K562 (cell line): ENCODE data around the gene ICAM2. TPM values are rescaled to one million over a fixed set of nuclear protein-coding genes. Genes with fewer than 3 reads are reported as not detected.
A peak's percentile ranks its signal among the peaks of the same experiment; 100 is the strongest.

Experiments
- ATAC-seq: fragments of 200-7000 bp; cut with Tn5 transposase; 3 replicates; pipeline ENCODE4 v1.9.1; 2020; ENCODE audit warnings: moderate library complexity
- BruUV-seq: library from RNA; stranded (reverse); fragments of 400-500 nt; replicated peaks from 2 replicates; lab custom pipeline; 2021; lab: Mats Ljungman, UMichigan
- CTCF ChIA-PET: fragments of 300-600 bp; formaldehyde crosslinking; extraction: SDS; loops from one replicate; lab custom pipeline; 2021; ENCODE audit warnings: low intra/inter-chr PET ratio; lab: Yijun Ruan, JAX
- POLR2A ChIA-PET: fragments of 300-600, 350-650 bp; sonication (Branson Sonifier 250); formaldehyde crosslinking; extraction: SDS; loops from one replicate; lab custom pipeline; 2021; ENCODE audit warnings: antibody characterized with exemption, inconsistent platforms; lab: Yijun Ruan, JAX
- DNase-seq, 4 experiments: peaks; one replicate each; pipeline versions ENCODE4 v3.0.0 to v3.0.0-alpha.2; 2011 to 2018; ENCODE audit warnings: low spot score in 3 of 4, mixed read lengths in 3 of 4; ENCODE audit errors: extremely low read depth in 1 of 4
- FAIRE-seq: peaks from 2 replicates; lab custom pipeline; 2011; peaks lifted over from hg19 to GRCh38; lab: Jason Lieb, UNC
- H2AFZ ChIP-seq: 2 replicates; pipeline ENCODE4 v1.6.0; 2011; ENCODE audit warnings: low read depth, low read length, control low read depth, inconsistent platforms
- H3K27ac ChIP-seq: fragments of 200-600 bp; 3 replicates; pipeline ENCODE4 v1.8.0; 2011; ENCODE audit warnings: low read depth, mild to moderate bottlenecking, control low read depth, inconsistent platforms, low read length, moderate library complexity, mixed read lengths; ENCODE audit errors: extremely low read depth
- H3K27me3 ChIP-seq, 2 experiments: fragments of 300-600 bp in 1 of 2; 2 replicates in 1 of 2; 3 replicates in 1 of 2; pipeline versions ENCODE4 v1.6.0 to v1.8.0; 2011; ENCODE audit warnings: inconsistent platforms in 2 of 2, low read length in 2 of 2, mild to moderate bottlenecking in 1 of 2, mixed read lengths in 1 of 2, moderate library complexity in 1 of 2; ENCODE audit not compliant: control insufficient read depth in 2 of 2, insufficient read depth in 2 of 2
- H3K36me3 ChIP-seq: fragments of 300-600 bp; 3 replicates; pipeline ENCODE4 v1.8.0; 2011; ENCODE audit warnings: mild to moderate bottlenecking, low read length, inconsistent platforms; ENCODE audit not compliant: control insufficient read depth, insufficient read depth
- H3K4me1 ChIP-seq, 2 experiments: fragments of 200-600 bp in 1 of 2; replicated peaks in 1 of 2; 2 replicates in 1 of 2; 3 replicates in 1 of 2; pipeline versions ENCODE4 v1.5.1 to v1.8.0; 2011; ENCODE audit warnings: inconsistent platforms in 2 of 2, low read length in 2 of 2, mild to moderate bottlenecking in 1 of 2, mixed read lengths in 1 of 2, moderate library complexity in 1 of 2; ENCODE audit not compliant: control insufficient read depth in 2 of 2, insufficient read depth in 2 of 2
- H3K4me2 ChIP-seq: 2 replicates; pipeline ENCODE4 v1.6.1; 2011; ENCODE audit warnings: low read length, control low read depth, inconsistent platforms, mixed read lengths; ENCODE audit not compliant: insufficient read depth
- H3K4me3 ChIP-seq: fragments of 200-600 bp; sonication (generic), shearing (Covaris generic); 2 replicates; pipeline ENCODE4 v1.5.1; 2016; ENCODE audit warnings: control low read depth, inconsistent platforms
- H3K79me2 ChIP-seq: fragments of 200-600 bp; 3 replicates; pipeline ENCODE4 v1.8.0; 2011; ENCODE audit warnings: low read length, inconsistent platforms; ENCODE audit not compliant: control insufficient read depth, insufficient read depth
- H3K9ac ChIP-seq, 2 experiments: 2 replicates each; pipeline versions ENCODE4 v1.6.0 to v1.6.1; 2011; ENCODE audit warnings: low read depth in 2 of 2, low read length in 2 of 2, control low read depth in 1 of 2, inconsistent platforms in 1 of 2, mild to moderate bottlenecking in 1 of 2, mixed read lengths in 1 of 2; ENCODE audit not compliant: insufficient read depth in 1 of 2
- H3K9me1 ChIP-seq: one replicate; pipeline ENCODE4 v1.6.0; 2011; ENCODE audit warnings: inconsistent platforms, mild to moderate bottlenecking, low read length, moderate library complexity; ENCODE audit not compliant: control insufficient read depth, insufficient read depth
- H3K9me3 ChIP-seq: replicated peaks from 2 replicates; pipeline ENCODE4 v1.5.1; 2011; ENCODE audit warnings: low read depth, low read length, inconsistent platforms; ENCODE audit not compliant: control insufficient read depth, insufficient read depth
- H4K20me1 ChIP-seq: replicated peaks from 2 replicates; pipeline ENCODE4 v1.6.1; 2011; ENCODE audit warnings: low read length, inconsistent platforms, mixed read lengths; ENCODE audit not compliant: control insufficient read depth, insufficient read depth
- ATF7 ChIP-seq: fragments of 450-650 bp; IDR thresholded peaks from 2 replicates; pipeline ENCODE4 v1.7.1; 2014; ENCODE audit warnings: mild to moderate bottlenecking, moderate library complexity
- BHLHE40 ChIP-seq: IDR thresholded peaks from 2 replicates; pipeline ENCODE4 v1.6.1; 2011; ENCODE audit warnings: low read length, improper control_type of control experiment
- CBX5 ChIP-seq: IDR thresholded peaks from 2 replicates; pipeline ENCODE4 v1.6.1; 2014; ENCODE audit warnings: low read depth, borderline replicate concordance
- CEBPB ChIP-seq: fragments of 450-650 bp; IDR thresholded peaks from 2 replicates; pipeline ENCODE4 v1.6.1; 2016; ENCODE audit warnings: missing genetic modification characterization, missing compliant biosample characterization
- CTBP1 ChIP-seq: fragments of 450-650 bp; IDR thresholded peaks from 2 replicates; pipeline ENCODE4 v1.6.1; 2016; ENCODE audit warnings: borderline replicate concordance
- FIP1L1 ChIP-seq: fragments of 200-400 bp; formaldehyde crosslinking; IDR thresholded peaks from 2 replicates; pipeline ENCODE4 v1.6.1; 2018; ENCODE audit warnings: mild to moderate bottlenecking, low read depth, low read length; ENCODE audit not compliant: poor library complexity, severe bottlenecking
- FOSL1 ChIP-seq: fragments of 200-800 bp; sonication (Bioruptor generic); conservative IDR thresholded peaks from 2 replicates; pipeline ENCODE4 v1.6.1; 2016; ENCODE audit warnings: missing genetic modification characterization, missing compliant biosample characterization
- FOXK2 ChIP-seq, 2 experiments: fragments of 450-650 bp; IDR thresholded peaks in 1 of 2; conservative IDR thresholded peaks in 1 of 2; 2 replicates each; pipeline ENCODE4 v1.6.1; 2016; ENCODE audit warnings: low read depth in 2 of 2, mild to moderate bottlenecking in 1 of 2
- HMGN3 ChIP-seq: IDR thresholded peaks from 2 replicates; pipeline ENCODE4 v1.6.1; 2011; ENCODE audit warnings: borderline replicate concordance, low read depth, mild to moderate bottlenecking, mixed read lengths, low read length; ENCODE audit not compliant: insufficient read length; ENCODE audit errors: extremely low read depth
- HNRNPUL1 ChIP-seq: fragments of 200-400 bp; formaldehyde crosslinking; IDR thresholded peaks from 2 replicates; pipeline ENCODE4 v1.6.1; 2017; ENCODE audit warnings: low read length
- IFI16 ChIP-seq: fragments of 250-450 bp; sonication (Bioruptor Pico); IDR thresholded peaks from 2 replicates; pipeline ENCODE4 v2.1.2; 2022; ENCODE audit warnings: mild to moderate bottlenecking, inconsistent platforms
- KLF13 ChIP-seq: fragments of 450-650 bp; IDR thresholded peaks from 2 replicates; pipeline ENCODE4 v1.6.1; 2016; ENCODE audit warnings: missing genetic modification characterization, low read depth, mild to moderate bottlenecking, missing compliant biosample characterization, moderate library complexity, borderline replicate concordance
- NFE2 ChIP-seq: IDR thresholded peaks from 2 replicates; pipeline ENCODE4 v1.6.1; 2014; ENCODE audit warnings: antibody characterized with exemption, low read depth
- NFIC ChIP-seq: fragments of 450-650 bp; IDR thresholded peaks from 2 replicates; pipeline ENCODE4 v1.6.1; 2017; ENCODE audit warnings: mild to moderate bottlenecking, inconsistent platforms
- POLR3A ChIP-seq: IDR thresholded peaks from 2 replicates; pipeline ENCODE4 v1.6.1; 2011; ENCODE audit warnings: borderline replicate concordance, mild to moderate bottlenecking, moderate library complexity; ENCODE audit not compliant: insufficient read length, insufficient read depth; ENCODE audit errors: extremely low read depth
- SMARCC2 ChIP-seq: fragments of 450-650 bp; IDR thresholded peaks from 2 replicates; pipeline ENCODE4 v1.6.1; 2017; ENCODE audit warnings: antibody characterized with exemption, moderate library complexity, mild to moderate bottlenecking, low read depth
- SPI1 ChIP-seq: IDR thresholded peaks from 2 replicates; pipeline ENCODE4 v1.6.1; 2011; ENCODE audit warnings: low read depth, low read length, control low read depth, borderline replicate concordance
- TEAD4 ChIP-seq, 2 experiments: sonication (generic) in 1 of 2; formaldehyde crosslinking in 1 of 2; IDR thresholded peaks; 2 replicates each; pipeline versions ENCODE4 v1.6.1 to v1.8.0; 2012 to 2022; ENCODE audit warnings: borderline replicate concordance in 1 of 2, inconsistent platforms in 1 of 2, low read length in 1 of 2, mild to moderate bottlenecking in 1 of 2, missing genetic modification reagents in 1 of 2
- ZBTB17 ChIP-seq: fragments of 450-650 bp; formaldehyde crosslinking; IDR thresholded peaks from 2 replicates; pipeline ENCODE4 v1.4.0; 2020; ENCODE audit warnings: mild to moderate bottlenecking
- ZNF408 ChIP-seq: fragments of 250-450 bp; sonication (Bioruptor Pico); IDR thresholded peaks from 2 replicates; pipeline ENCODE4 v1.4.0; 2020; ENCODE audit warnings: low read depth, mild to moderate bottlenecking, moderate library complexity
- WGBS: fragments of 100-300 bp; shearing (Covaris generic); methylation state at CpG from one replicate; pipeline ENCODE4 v1.1.6; 2016; ENCODE audit warnings: low coverage, mixed read lengths; ENCODE audit not compliant: insufficient coverage; ENCODE audit errors: missing lambda C conversion rate; 5-methylcytosine and 5-hydroxymethylcytosine counted together
- in situ Hi-C: fragments of 300-500 bp; cut with MboI; formaldehyde crosslinking; loops from 4 replicates; pipeline ENCODE4 v1.15.0; 2018; ENCODE audit warnings: inconsistent platforms, mixed read lengths
- intact Hi-C: fragments of 100-400 bp; cut with micrococcal nuclease; formaldehyde crosslinking; loops from 2 replicates; pipeline ENCODE4 v1.14.2; 2022
- polyA plus RNA-seq, 8 experiments: library from polyadenylated mRNA; depleted of rRNA in 4 of 8; stranded (reverse) in 5 of 8; unstranded in 3 of 8; fragments of >200 nt; fragmentation: Nextera tagmentation in 2 of 8; fragmentation: Illumina TruSeq in 1 of 8; extraction: Ambion mirVana in 2 of 8; extraction: Trizol in 1 of 8; gene quantifications; 2 replicates each; pipeline versions ENCODE4 v1.2.1 to v1.2.3, GENCODE V29; 2011 to 2014; ENCODE audit warnings: inconsistent platforms in 1 of 8, missing spikeins in 1 of 8
- total RNA-seq, 7 experiments: library from RNA; depleted of rRNA in 6 of 7; stranded (reverse); fragments of >200 nt in 6 of 7; fragmentation: Illumina TruSeq in 2 of 7; extraction: Trizol in 2 of 7; gene quantifications; 2 replicates each; pipeline versions ENCODE4 v1.2.1 to v1.2.3, GENCODE V29; 2011 to 2021; ENCODE audit warnings: low replicate concordance in 1 of 7
- TF ChIP-seq, protein P1 (sequence below): fragments of 450-650 bp; formaldehyde crosslinking; IDR thresholded peaks from 2 replicates; pipeline ENCODE4 v1.4.0; 2022; ENCODE audit warnings: mild to moderate bottlenecking, moderate library complexity
- TF ChIP-seq, protein P2 (sequence below): fragments of 250-450 bp; sonication (Bioruptor Pico); IDR thresholded peaks from 2 replicates; pipeline ENCODE4 v1.4.0; 2020

ICAM2 gene
- total and polyA plus RNA-seq, 9 of the 15 experiments (the other 6 are each of a cell fraction or from before 2014, with no cell fraction given) = 37.9 to 89.4 (median 60.6) TPM

DNA sequence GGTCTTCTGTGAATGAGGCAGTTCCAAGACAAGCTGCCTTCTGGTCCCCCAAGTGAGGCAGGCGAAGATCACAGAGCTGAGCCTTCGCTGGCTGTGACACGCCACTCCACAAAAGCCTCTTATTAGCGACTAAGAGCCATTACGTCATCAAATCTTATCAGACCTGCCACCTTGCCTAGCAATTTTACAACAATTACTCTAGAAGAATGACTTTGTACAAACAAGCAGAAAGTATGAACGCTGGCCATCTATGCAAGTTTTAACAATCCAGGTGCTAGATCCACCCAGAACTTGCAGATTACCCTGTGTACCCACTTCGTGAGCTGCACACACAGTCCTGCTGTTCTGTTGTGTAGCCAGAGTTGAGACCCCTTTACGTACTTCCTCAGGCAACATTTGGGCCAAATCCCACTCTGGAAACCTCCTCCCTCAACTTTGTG, 3.8 kb upstream of the ICAM2 start:
- no TSS peak for BruUV-seq
- H3K36me3 ChIP-seq = no peaks in the 10 kb centered on the region
- H3K9ac ChIP-seq = peak overlapping the region in 1 of 2 experiments; percentile 75; a peak in 3 of 4 replicates
- peak overlapping the region; percentile 93 for H3K27ac ChIP-seq
- no peak overlapping the region for H3K4me3 ChIP-seq
- WGBS = 1% methylated on average over 8 of the region's 8 CpGs
- H3K9me3 ChIP-seq = no peaks in the 10 kb centered on the region
- peaks cover 34 to 35% of the 10 kb centered on the region in 2 experiments; a peak in 4 of 5 replicates for H3K4me1 ChIP-seq
- H3K79me2 ChIP-seq = no peaks in the 10 kb centered on the region
- peak overlapping the region; percentile 77 for H3K4me2 ChIP-seq
- H2AFZ ChIP-seq = peak overlapping the region; percentile 88
- no peaks in the 10 kb centered on the region for H3K27me3 ChIP-seq
- ChIA-PET CTCF (interaction anchor here (2.1 kb wide), 1 partner anchor 105 kb away, joined by 10 read pairs; the partner anchor contains the start of gene GH1), POLR2A (interaction anchor here (0.6 to 4.2 kb wide), 10 partner anchors 12 to 122 kb away, joined by 3 to 24 read pairs (median 4); no protein-coding TSS in a partner anchor)
- in situ Hi-C loops (loop anchor here (10.0 kb wide), 2 partner anchors 109 to 261 kb away; partner anchors contain the start of genes CSHL1 and GH1), intact Hi-C loops (loop anchor here (2.0 to 10.0 kb wide), 2 partner anchors 79 to 105 kb away; partner anchors contain the start of gene GH1)
- peak; percentile 79 for ATAC-seq
- peak; percentile 86 for FAIRE-seq
- no peaks in the 10 kb centered on the region for H3K9me1 ChIP-seq
- DNase-seq = peak; percentile 57 to 94 (median 64)
- no peaks in the 10 kb centered on the region for H4K20me1 ChIP-seq
- TF ChIP-seq HNRNPUL1 (no peak), SMARCC2 (peak; percentile 90), KLF13 (tag) (no peak), NFIC (peak; percentile 67), FOSL1 (tag) (peak; percentile 82), POLR3A (no peak), ZNF408 (CRISPR knock-in tag) (no peak), IFI16 (CRISPR knock-in tag) (no peak), FIP1L1 (no peak), SPI1 (no peak), HMGN3 (no peak), FOXK2 (conservative IDR thresholded peaks at IDR 0.05 in 1 of 2, IDR thresholded peaks at IDR 0.05 in 1 of 2; ENCODE audit: low read depth in 2 of 2) (peak; percentile 40 to 42; a peak in 2 of 4 replicates), CTBP1 (peak; percentile 78; the same call in 1 of the 2 replicates), CBX5 (no peak), NFE2 (peak; percentile 84), ZBTB17 (peak; percentile 66), ATF7 (peak; percentile 100), BHLHE40 (0 out of 2 replicates have a peak, but pooled peaks have one; percentile 50), TEAD4 (IDR thresholded peaks at IDR 0.05; ENCODE audit: low read length) (peak; percentile 92), TEAD4 (CRISPR knock-in tag; IDR thresholded peaks at IDR 0.05; ENCODE audit: borderline replicate concordance) (no peak), CEBPB (peak; percentile 84)
- TF ChIP-seq, protein P1, sequence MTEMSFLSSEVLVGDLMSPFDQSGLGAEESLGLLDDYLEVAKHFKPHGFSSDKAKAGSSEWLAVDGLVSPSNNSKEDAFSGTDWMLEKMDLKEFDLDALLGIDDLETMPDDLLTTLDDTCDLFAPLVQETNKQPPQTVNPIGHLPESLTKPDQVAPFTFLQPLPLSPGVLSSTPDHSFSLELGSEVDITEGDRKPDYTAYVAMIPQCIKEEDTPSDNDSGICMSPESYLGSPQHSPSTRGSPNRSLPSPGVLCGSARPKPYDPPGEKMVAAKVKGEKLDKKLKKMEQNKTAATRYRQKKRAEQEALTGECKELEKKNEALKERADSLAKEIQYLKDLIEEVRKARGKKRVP (CRISPR knock-in tag) = peak; percentile 45; the same call in 1 of the 2 replicates
- TF ChIP-seq, protein P2, sequence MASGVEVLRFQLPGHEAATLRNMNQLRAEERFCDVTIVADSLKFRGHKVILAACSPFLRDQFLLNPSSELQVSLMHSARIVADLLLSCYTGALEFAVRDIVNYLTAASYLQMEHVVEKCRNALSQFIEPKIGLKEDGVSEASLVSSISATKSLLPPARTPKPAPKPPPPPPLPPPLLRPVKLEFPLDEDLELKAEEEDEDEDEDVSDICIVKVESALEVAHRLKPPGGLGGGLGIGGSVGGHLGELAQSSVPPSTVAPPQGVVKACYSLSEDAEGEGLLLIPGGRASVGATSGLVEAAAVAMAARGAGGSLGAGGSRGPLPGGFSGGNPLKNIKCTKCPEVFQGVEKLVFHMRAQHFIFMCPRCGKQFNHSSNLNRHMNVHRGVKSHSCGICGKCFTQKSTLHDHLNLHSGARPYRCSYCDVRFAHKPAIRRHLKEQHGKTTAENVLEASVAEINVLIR (CRISPR knock-in tag) = peak; percentile 35; the same call in 1 of the 2 replicates
